GM19351 (cell line): ENCODE data around the gene RCAN2.
A peak's percentile ranks its signal among the peaks of the same experiment; 100 is the strongest.

Source experiments
- ATAC-seq: cut with Tn5 transposase; IDR thresholded peaks from one replicate; pipeline ENCODE4 v1.9.1; 2021; ENCODE audit warnings: mild to moderate bottlenecking, moderate library complexity; ENCODE audit not compliant: unreplicated experiment

The RCAN2 gene

DNA sequence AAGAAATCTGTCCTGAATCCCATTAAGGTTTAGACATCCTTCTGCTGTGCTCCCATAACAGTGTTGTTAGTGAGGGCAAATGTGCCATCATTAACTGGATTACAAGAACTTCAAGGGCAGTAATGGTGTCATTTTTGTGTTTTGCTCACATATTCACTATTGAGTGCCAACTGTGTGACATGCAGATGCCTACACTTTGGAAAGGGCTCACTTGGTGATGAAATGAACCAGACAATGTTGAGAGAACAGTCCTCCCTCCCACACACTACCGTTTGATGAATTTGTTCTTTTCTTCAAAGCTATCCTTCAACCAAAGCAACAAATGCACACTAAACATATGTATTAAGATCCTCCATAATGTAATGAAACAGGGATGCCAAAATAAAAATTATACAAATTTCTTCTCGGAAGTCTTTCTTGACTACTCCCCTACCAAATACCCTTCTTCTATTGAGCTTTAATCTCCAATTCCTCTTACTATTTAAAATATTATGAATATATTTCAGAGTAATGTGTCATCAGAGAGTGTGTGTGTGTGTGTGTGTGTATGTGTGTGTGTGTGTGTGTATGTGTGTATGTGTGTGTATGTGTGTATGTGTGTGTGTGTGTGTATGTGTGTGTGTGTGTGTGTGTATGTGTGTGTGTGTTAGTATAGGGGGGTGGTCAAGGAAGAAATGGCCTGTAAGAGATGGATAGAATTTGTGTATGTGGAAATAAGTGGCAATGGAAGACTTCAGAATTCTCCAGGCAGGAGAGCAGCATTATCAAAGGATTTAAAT lies 228.1 kb downstream of the RCAN2 start:
- ATAC-seq: no peak

DNA sequence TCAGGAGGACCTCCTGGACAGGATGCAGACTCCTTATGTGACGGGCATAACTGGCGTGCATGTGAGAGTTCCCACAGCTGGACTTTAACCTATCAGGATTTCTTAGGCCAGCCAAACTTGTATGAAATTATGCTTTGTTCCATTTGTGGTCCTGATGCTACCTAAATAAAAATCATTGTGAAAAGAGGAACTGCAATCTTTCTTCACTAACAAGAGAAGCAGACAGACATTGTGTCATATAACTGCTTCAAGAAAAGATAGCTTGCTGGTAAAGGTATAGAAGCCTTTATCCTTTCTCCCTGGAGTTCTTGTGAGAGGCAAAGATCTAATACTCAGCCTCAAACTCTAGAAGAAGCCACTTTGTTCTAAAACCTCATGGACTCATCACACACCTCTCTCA lies 233.0 kb downstream of the RCAN2 start:
- ATAC-seq: no peak

DNA sequence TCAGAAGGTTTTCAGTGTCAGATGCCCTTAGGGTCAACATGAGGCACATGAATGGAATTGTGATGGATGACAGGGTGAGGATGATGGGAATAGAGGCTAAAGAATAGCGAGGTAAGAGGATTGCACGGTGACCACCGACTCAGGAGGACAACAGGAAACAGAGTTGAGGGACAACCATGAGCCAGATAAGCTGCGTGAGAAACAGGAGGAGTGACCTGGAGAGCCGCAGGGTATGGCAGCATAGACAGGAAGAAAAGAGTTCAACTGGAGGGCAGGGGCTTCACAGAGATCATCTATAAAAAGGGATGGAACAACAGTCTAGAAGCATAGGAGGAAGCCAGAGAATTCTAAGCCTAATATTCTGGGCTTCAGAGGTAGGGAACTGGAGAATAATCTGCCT lies 235.7 kb downstream of the RCAN2 start:
- no peak for ATAC-seq

DNA sequence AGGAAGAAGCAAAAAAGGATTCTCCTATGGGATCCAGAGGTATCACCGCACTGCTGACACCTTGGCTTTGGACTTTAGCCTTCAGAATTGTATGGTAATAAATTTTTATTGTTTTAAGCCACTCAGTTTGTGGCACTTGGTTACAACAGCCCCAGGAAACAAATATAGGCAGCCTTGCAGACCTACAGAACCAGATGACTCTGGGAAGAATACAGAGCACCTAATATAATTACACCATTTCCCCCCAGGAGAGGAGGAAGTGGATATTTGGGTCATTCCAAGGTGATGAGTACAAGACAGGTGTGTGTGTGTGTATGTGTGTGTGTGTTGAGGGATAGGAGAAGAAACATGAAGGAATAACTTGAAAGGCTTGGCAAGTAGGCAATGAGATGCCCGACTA lies 236.3 kb downstream of the RCAN2 start:
- ATAC-seq: no peak

DNA sequence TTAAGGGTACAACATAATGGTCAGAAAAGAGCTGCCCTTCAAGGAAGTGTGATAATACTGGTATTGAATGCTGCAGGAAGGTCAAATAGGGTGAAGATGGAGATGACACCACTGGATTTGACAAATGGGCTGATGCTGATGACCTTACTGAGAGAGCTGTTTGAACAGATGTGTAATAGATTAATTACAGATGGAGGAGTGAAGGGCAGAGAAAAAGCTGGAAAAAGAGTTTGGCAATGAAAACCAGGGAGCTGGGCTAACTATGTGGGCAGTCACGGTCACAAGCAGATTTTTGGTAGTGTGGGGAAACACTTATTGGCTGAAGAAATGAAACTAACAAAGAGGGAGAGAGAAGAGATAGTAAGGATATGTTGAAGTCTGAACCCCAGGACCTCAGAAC lies 236.9 kb downstream of the RCAN2 start:
- no peak for ATAC-seq

DNA sequence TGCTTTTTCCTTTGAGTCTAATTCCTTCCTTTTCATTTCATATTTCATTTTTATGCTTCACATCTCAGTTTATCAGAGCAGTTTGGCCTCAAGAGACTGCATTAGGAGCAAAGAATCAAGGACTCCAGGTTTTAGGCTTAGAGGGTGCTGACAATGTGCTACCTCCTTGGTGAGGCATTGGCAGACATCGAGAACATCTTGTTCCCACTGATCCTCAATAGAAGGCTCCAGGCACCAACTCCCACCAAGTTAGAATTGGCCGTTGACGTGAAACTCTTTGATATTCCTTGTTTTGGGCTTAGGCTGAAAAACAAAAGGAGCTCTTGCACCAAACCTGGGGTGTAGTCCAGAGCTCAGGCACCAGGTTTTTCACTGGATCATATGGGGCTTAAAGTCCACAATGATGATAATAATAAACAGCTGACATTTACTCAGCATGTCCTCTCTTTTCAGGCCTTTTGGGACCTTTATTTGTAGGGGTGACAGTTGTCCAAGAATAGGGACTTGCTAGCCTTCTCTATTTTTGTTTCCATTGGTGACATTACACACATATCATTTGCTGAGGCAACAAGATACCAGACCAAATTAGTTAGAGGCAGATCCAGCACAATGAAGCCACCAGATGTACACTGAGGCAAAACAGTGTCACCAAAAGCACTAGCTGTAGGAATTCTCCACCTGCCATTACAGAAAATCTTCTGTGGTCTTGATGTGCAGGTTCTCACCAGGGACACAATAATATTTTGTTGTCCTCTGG lies 239.5 kb downstream of the RCAN2 start:
- ATAC-seq: no peak

DNA sequence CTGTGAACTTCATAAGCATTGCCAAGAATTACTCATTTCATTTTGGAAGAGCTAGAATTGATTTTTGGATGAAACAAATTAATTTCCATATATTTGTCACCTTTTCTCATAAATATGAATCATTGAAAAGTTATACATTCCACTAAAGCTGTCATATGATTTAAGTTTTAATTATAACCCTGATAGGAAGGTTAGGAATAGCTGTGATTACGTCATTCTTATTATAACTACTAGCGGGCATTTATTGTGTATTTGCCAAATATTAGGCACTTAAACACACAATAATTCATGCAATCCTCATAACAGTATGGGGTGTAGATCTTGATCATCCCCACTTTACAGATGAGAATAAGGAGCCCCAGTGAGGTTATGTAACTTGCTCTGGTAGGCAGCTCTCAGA lies 243.1 kb downstream of the RCAN2 start:
- ATAC-seq: no peak

DNA sequence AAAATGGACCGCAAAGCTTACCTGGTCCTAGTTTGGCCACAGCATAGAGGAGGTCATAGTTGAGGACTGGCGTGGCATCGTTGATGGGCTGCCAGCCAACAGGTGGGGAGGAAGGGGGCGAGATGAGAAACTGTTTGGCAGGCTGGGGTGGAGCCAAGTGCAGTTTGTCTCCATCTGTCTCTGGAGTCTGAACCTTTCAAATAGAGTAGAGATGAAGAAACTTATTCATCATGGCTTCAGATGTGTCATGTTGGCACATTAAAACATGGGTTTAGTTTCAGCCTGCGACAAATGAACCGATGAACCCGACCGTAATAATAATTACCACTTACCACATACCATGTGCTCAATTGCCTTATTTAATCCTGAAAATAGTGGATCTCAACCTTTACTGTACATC lies 244.5 kb downstream of the RCAN2 start:
- no peak for ATAC-seq

DNA sequence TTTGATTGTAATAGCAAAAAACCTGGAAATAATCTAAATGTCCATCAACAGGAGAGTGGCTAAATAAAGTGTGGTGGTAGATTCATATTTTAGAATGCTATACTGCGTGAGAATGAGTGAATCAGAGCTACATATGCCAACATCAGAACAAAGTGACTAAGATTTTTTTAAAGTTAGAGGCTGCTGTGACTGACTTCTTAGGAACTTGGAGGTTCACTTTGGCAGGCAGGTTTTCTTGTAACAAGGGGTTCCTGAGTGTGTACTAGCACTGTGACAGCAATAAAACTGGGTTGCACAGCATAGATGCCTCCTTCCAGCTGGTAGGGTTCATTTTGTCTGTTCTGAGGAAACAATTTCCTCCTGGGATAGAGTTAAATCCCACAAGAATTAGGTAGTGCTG lies 245.2 kb downstream of the RCAN2 start:
- ATAC-seq: no peak

DNA sequence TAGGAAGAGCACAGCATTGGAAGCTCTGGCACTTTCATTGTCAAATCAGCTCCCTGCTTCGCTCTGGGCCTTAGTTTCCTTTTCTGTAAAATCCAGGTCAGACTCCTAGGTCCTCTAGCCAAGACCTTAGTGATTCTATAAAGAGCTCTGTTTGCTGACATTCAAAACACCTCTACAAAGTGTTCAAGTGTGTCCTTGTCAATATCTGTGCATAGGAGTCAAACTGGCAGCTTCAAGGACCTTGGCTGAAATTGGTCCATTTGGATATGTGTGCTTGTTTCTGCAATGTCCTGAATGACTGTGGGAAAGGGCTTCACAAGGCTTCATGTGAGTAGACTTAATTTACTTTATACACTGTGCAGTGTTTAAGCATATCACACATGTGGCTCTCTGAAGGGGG lies 246.6 kb downstream of the RCAN2 start:
- ATAC-seq: no peak

DNA sequence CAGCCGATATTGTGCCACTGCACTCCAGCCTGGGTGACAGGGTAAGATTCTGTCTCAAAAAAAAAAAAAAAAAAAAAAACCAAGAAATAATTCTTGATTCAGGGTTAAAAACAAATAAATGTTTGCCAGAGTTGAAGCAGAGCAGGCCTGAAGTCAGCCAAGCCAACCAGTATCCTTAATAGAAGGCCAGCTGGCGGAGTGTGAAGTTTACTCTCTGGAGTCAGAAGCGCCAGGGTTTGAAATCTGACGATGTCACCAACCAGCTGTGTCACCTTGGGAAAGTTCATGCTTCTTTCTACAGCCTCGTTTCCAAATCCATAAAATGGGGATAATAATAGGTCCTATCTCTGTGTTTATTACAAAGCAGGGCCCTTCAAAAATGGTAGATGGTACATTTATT lies 247.5 kb downstream of the RCAN2 start:
- ATAC-seq: no peak

DNA sequence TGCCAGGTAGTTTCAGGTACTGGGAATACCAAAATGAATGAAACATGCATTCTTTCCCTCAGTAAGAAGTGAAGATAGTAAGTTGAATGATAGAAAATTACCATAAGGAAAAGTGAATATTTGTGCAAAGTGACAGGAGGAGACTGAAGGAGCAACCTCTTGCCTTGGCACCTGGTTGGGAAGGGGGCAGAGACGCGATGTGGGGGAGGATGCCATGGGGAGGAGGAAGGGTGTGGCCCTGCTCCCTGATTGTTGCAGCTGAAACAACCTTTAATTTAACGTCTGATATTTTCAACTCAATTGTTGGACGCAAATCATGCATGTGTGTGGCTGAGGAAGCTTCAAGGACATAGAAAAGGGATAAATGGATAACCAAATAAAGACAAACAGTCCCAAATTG lies 248.3 kb downstream of the RCAN2 start:
- ATAC-seq: no peak

DNA sequence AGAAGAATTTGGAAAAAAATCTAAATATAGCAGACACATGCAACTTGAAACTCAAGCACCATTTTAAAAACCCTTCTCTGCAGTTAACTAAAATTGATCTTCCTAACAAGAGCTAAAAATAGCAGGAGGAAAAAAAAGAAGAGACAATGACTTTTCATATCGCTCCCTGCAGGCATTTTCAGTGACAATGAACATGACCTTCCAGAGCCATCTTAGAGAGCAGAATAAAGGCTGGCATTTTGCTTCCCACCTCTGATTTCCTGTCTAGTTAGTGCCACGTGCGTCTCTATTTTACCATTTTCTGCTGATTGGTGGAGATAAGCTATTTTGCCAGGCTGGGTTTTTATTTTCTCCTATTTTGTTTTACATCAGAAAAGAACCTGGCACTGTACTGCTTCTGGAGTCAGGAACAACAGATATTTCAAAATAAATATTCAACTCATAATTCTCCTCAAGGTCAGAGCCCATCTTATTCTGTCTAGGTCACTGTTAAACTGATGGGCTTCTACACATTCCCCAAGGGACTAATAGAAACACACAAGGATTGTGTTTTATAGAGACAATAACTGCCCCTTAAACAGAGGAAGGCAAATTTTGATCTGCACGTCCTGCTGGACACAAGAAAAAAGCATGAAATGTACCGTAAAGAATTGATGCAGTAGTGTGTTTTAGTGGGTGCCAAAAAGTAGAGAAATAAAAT lies 250.2 kb downstream of the RCAN2 start:
- ATAC-seq: no peak

DNA sequence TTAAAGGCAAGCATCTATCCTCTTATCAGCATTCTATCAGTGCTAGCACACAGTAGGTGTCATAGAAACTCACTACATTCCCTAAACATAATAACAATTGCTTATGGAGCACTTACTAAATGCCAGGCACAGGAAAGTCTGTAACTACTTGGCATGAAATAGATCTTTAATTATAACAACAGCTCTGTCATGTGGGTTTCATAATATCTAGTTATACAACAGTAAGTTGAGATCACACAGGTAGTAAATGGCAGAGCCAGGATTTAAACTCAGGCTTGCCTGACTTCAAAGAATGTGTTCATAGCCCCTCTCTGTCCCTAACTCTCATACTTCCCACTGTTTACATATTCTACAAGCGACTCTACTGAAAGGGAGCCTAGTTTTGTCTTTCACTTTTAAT lies 254.5 kb downstream of the RCAN2 start:
- no peak for ATAC-seq

DNA sequence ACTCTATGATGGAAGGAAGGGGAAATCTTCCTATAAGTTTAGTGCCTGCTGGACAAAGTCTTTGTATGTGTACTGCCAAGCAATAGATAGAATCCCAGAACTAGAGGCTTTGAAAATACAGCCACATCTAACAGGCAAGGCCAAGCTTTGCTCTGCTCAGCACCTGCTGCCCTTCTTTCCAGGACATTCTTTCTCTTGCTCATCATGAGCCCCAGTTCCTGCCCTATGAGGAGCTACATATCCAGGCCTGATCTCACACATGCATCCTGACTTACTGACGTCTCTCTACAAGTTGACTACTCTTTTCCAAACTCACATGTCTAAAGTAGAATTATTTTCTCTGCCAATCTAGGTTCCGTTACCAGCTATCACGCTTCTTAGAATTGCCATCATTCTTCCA lies 256.0 kb downstream of the RCAN2 start:
- ATAC-seq: no peak

DNA sequence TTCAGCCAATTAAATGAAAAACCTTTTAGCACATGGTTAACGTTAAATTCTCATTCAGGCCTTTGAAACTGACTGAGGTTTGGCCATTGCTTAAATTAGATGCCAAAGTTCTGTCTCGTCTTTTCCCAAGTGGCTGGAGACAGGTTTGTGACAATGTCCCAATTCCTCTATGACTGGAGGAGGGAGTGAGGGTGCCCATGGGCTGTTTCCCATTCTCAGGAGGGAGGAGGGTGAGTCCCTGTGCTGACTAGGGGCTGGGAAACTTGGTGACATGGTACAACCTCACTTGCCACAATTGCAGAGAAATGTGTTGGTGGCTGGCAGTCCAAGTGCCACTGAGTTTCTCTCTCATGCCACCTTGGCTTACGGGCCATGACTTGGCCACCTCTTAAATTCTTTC lies 256.5 kb downstream of the RCAN2 start:
- no peak for ATAC-seq

DNA sequence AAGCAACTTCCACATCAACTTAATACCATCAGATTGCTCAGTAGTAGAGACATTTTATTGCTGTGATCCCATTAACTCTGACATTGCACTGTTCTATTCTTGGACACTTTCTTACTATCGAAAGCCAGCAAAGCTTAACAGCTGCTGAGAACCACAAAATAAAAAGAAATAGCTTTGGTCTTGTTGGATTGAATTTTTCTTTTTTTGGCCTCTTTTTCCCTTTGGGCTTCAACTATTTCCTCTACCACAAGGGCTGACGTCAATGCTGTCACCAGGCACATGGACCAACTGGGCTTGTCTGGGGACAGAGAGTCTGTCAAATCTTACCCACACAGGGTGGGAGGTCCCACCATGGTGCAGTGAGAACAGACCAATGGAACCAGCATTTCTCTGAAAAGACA lies 257.1 kb downstream of the RCAN2 start:
- no peak for ATAC-seq

DNA sequence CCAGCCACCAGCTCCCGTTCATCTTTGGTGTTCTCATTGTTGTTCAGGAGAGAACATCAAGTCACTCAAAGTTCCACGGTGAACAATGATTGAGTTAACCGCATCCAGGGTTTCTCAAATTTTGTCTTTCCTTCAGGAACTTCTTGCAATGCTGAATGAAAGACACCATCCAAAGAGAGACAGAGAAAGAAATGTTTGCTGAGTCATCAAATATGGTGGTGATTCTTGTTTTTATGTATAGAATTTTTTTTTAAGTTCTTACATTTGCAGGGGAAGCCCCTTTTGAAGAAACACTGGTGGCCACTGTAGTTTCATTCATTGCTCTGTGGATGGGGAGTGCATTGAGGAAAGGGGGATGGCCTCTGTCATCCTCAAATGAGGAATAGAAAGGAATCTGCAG lies 258.1 kb downstream of the RCAN2 start:
- ATAC-seq: no peak

DNA sequence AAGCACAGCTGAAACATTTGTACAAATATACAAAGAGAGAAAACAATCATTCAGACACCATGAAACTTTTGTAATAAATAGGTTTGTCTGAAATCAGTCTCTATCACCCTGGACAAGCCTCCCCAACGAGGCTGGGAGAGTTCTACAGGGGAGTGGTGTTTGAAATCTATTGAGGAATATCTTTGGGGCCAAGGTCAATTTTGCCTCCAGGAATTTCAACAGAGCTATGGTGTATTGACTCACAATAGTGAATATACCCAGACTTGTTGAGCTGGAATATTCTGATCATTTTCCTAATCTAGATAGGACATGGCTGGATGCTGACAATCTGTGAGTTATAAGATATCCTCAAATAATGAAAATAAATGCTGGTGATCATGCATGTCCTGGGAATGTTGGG lies 269.0 kb downstream of the RCAN2 start:
- ATAC-seq: no peak

DNA sequence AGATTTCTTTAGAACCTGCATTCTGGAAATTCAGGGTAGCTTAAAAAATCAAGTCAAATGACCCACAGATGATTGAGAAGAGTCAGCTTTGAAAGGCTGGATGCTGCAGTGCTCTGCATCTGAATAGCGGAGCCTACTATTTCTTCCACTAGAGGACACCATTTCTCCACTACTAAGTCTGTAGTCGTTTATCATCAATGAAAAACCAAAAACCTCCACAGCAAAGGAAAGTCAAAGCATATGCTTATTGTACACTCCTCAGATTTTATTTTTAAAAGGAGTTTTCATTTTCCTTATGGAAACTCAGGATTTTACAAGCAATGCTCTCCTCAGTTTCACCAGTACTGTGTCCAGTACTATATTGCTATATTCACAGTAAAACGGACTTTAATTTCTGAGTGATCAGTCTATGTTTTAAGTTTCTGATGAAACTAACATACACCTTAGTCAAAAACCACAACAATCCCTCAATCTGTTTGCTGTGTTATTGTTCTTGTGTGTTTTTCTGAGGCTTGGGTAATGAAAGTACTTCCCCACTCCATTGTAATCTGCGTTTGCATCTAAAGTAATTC lies 269.9 kb downstream of the RCAN2 start:
- peak; percentile 53 for ATAC-seq

DNA sequence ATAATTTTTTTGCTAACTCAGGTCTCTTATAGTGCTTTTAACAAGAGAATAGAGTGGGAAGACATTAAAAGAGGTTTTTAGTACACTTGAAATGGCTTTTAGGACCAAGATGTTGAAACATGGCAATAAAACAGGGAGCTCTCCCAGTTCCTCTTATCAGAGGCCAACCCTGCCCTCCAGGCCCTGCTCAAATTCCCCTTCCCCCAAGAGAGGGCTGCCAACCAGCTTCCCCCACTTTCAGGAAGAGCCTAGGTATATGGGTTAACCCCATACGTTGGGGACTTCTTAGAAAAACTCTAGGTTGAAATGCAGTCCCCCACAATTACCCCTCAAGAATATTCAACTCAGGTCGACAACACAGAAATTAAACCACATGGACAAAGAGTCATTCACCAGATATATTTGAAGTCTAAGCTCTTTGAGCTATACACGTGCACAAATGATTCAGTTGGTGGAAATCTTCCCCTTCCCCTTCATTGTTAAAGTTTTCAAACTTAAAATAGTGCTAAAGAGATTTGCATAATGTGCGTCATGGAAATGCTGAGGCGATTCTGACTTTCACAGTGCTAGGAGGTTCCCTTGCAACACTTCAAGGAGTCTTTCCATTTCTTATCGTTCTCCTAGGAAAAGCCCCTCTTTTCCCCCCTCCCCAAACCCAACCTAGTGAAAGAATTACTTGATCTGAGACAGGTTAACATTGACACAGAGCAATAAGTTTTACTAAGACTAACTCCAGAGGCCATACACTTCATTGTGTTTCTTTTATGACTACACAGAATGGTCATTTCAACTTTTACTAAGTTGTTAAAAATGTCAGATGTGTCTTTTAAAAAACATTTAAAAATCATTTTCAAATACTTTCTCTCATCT lies 270.7 kb downstream of the RCAN2 start:
- ATAC-seq: peak; percentile 71
